DOHH2 (cell line): ENCODE measurements around the gene PPP2R2C.

Source experiments
- H3F3A ChIP-seq: fragments of 200-600 bp; sonication (generic), shearing (Covaris generic); 2 replicates; pipeline ENCODE4 v1.6.0; 2016; ENCODE audit warnings: antibody characterized with exemption, mild to moderate bottlenecking; ENCODE audit not compliant: control insufficient read depth, insufficient read depth
- H3K27ac ChIP-seq: fragments of 200-600 bp; sonication (generic); 2 replicates; pipeline ENCODE4 v1.5.1; 2014; ENCODE audit warnings: low read depth, mild to moderate bottlenecking, low read length, moderate library complexity
- H3K27me3 ChIP-seq: fragments of 200-600 bp; sonication (generic); 2 replicates; pipeline ENCODE4 v1.6.1; 2014; ENCODE audit warnings: mild to moderate bottlenecking, low read length, mixed read lengths; ENCODE audit not compliant: control insufficient read depth
- H3K36me3 ChIP-seq: fragments of 200-600 bp; sonication (generic); 2 replicates; pipeline ENCODE4 v1.6.1; 2014; ENCODE audit warnings: mild to moderate bottlenecking, low read length, moderate library complexity, mixed read lengths; ENCODE audit not compliant: control insufficient read depth
- H3K4me1 ChIP-seq: fragments of 200-600 bp; sonication (generic); 2 replicates; pipeline ENCODE4 v1.6.1; 2014; ENCODE audit warnings: mild to moderate bottlenecking, low read length, mixed read lengths; ENCODE audit not compliant: control insufficient read depth
- H3K4me2 ChIP-seq: fragments of 200-600 bp; sonication (generic); 2 replicates; pipeline ENCODE4 v1.6.0; 2014; ENCODE audit warnings: mild to moderate bottlenecking, low read length, moderate library complexity
- H3K4me3 ChIP-seq: fragments of 200-600 bp; sonication (generic); 2 replicates; pipeline ENCODE4 v1.5.1; 2014; ENCODE audit warnings: mild to moderate bottlenecking, low read length, mixed read lengths
- H3K79me2 ChIP-seq: fragments of 200-600 bp; sonication (generic); 2 replicates; pipeline ENCODE4 v1.6.1; 2014; ENCODE audit warnings: mild to moderate bottlenecking, low read length, mixed read lengths; ENCODE audit not compliant: control insufficient read depth
- H3K9me2 ChIP-seq: fragments of 200-600 bp; sonication (generic); replicated peaks from 2 replicates; pipeline ENCODE4 v1.6.1; 2014; ENCODE audit warnings: mild to moderate bottlenecking, low read length, mixed read lengths; ENCODE audit not compliant: control insufficient read depth
- H3K9me3 ChIP-seq: fragments of 200-600 bp; sonication (generic); 2 replicates; pipeline ENCODE4 v1.6.1; 2014; ENCODE audit warnings: antibody characterized with exemption, low read length, mixed read lengths; ENCODE audit not compliant: control insufficient read depth, insufficient read depth
- H4K20me1 ChIP-seq: fragments of 200-600 bp; sonication (generic); 2 replicates; pipeline ENCODE4 v1.6.0; 2014; ENCODE audit warnings: low read depth, mild to moderate bottlenecking, antibody characterized with exemption, low read length, moderate library complexity; ENCODE audit not compliant: control insufficient read depth, insufficient read depth
- CTCF ChIP-seq: fragments of 200-600 bp; sonication (generic); IDR thresholded peaks from one replicate; pipeline ENCODE4 v1.5.1; 2014; ENCODE audit warnings: antibody characterized with exemption, mild to moderate bottlenecking, low read depth, low read length; ENCODE audit not compliant: poor library complexity, severe bottlenecking
- EZH2phosphoT487 ChIP-seq: fragments of 200-600 bp; sonication (generic); IDR thresholded peaks from 2 replicates; pipeline ENCODE4 v1.6.1; 2017; ENCODE audit warnings: borderline replicate concordance, mild to moderate bottlenecking, antibody characterized with exemption, low read length, moderate library complexity, mixed read lengths

PPP2R2C gene

DNA sequence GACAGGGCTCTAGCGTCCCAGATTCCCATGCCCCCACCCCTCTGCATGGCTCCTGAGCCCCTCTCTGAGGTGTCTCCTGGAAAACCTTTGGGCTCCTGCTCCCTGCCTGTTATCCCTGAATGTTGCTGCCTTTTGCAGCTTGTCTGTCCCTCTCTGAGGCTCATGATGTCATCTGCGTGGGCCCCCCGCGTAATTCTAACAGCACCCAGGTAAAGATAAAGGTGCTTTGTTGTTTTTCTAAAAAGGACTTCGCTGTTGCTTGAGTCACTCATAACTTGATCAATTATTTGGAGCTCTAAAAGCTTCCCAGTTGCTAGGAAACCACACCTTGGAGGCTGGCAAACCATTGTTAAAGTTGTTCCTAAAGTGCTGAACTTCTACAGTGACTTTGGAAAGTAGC, 166.1 kb downstream of the PPP2R2C start:
- no peaks in the 10 kb centered on the region; the same call in 1 of the 2 replicates for H3K9me3 ChIP-seq
- no peak overlapping the region for H3K4me3 ChIP-seq
- no peaks in the 10 kb centered on the region for H4K20me1 ChIP-seq
- TF ChIP-seq EZH2phosphoT487 (no peak), CTCF (no peak)
- no peak overlapping the region for H3K27ac ChIP-seq
- no peaks in the 10 kb centered on the region for H3K4me1 ChIP-seq
- no peaks in the 10 kb centered on the region for H3K27me3 ChIP-seq
- H3F3A ChIP-seq: no peaks in the 10 kb centered on the region
- H3K4me2 ChIP-seq: no peak overlapping the region
- H3K36me3 ChIP-seq: no peaks in the 10 kb centered on the region
- H3K79me2 ChIP-seq: no peaks in the 10 kb centered on the region
- H3K9me2 ChIP-seq: no peaks in the 10 kb centered on the region

GRCh38 chr4:6303943-6304342, 168.5 kb downstream of the PPP2R2C start:
- TF ChIP-seq CTCF: no peak
- TF ChIP-seq EZH2phosphoT487: no peak
- no peaks in the 10 kb centered on the region for H3K79me2 ChIP-seq
- no peaks in the 10 kb centered on the region for H4K20me1 ChIP-seq
- H3K9me3 ChIP-seq: no peaks in the 10 kb centered on the region
- H3K4me2 ChIP-seq: no peak overlapping the region
- H3K9me2 ChIP-seq: no peaks in the 10 kb centered on the region
- no peaks in the 10 kb centered on the region for H3K27me3 ChIP-seq
- H3K27ac ChIP-seq: no peak overlapping the region
- H3K4me3 ChIP-seq: no peak overlapping the region
- no peaks in the 10 kb centered on the region for H3K4me1 ChIP-seq
- H3F3A ChIP-seq: no peaks in the 10 kb centered on the region
- no peaks in the 10 kb centered on the region for H3K36me3 ChIP-seq

GRCh38 chr4:6302869-6303268, 169.5 kb downstream of the PPP2R2C start:
- H3F3A ChIP-seq: no peaks in the 10 kb centered on the region
- H3K36me3 ChIP-seq: no peaks in the 10 kb centered on the region
- H3K27ac ChIP-seq: no peak overlapping the region
- H3K9me2 ChIP-seq: no peaks in the 10 kb centered on the region
- H3K4me2 ChIP-seq: no peak overlapping the region
- no peaks in the 10 kb centered on the region for H3K79me2 ChIP-seq
- H4K20me1 ChIP-seq: no peaks in the 10 kb centered on the region
- H3K4me1 ChIP-seq: no peaks in the 10 kb centered on the region
- no peaks in the 10 kb centered on the region for H3K9me3 ChIP-seq
- H3K4me3 ChIP-seq: no peak overlapping the region
- no peaks in the 10 kb centered on the region for H3K27me3 ChIP-seq
- TF ChIP-seq CTCF: no peak
- TF ChIP-seq EZH2phosphoT487: no peak
